ENCODE results near the gene ARHGAP32. TPM values are rescaled to one million over a fixed set of nuclear protein-coding genes. Genes with fewer than 3 reads are reported as not detected.

The ARHGAP32 gene
- total RNA-seq, 1 donor, result 20.1 TPM

GRCh38 chr11:128964463-128964930, 227.6 kb downstream of the ARHGAP32 start:
- no peak for DNase-seq (ENCODE audit: low read depth)
- no peak for TF ChIP-seq CTCF (IDR thresholded peaks at IDR 0.05; ENCODE audit: insufficient read depth, low read length)
- no peak overlapping the region for H3K4me3 ChIP-seq (ENCODE audit: low read depth, low read length)

- TF ChIP-seq CTCF (IDR thresholded peaks at IDR 0.05; ENCODE audit: insufficient read depth, low read length), result no peak
- no peak overlapping the region for H3K4me3 ChIP-seq (ENCODE audit: low read depth, low read length)
- DNase-seq (ENCODE audit: low read depth), result no peak
Observed at GRCh38 chr11:128963744-128964325, 228.3 kb downstream of the ARHGAP32 start.

- TF ChIP-seq CTCF (IDR thresholded peaks at IDR 0.05; ENCODE audit: insufficient read depth, low read length), result no peak
- no peak for DNase-seq (ENCODE audit: low read depth)
- H3K4me3 ChIP-seq (ENCODE audit: low read depth, low read length), result no peak overlapping the region
Observed at GRCh38 chr11:128962896-128963295, 229.2 kb downstream of the ARHGAP32 start.

- no peak overlapping the region for H3K4me3 ChIP-seq (ENCODE audit: low read depth, low read length)
- no peak for TF ChIP-seq CTCF (IDR thresholded peaks at IDR 0.05; ENCODE audit: insufficient read depth, low read length)
- DNase-seq (ENCODE audit: low read depth), result no peak
Observed at GRCh38 chr11:128961645-128962044, 230.5 kb downstream of the ARHGAP32 start.

GRCh38 chr11:128957202-128957482, 235.0 kb downstream of the ARHGAP32 start:
- no peak overlapping the region for H3K4me3 ChIP-seq (ENCODE audit: low read depth, low read length)
- no peak for DNase-seq (ENCODE audit: low read depth)
- TF ChIP-seq CTCF (IDR thresholded peaks at IDR 0.05; ENCODE audit: insufficient read depth, low read length), result no peak

- peak; percentile 83 for DNase-seq (ENCODE audit: low read depth)
- peak; percentile 74 for TF ChIP-seq CTCF (IDR thresholded peaks at IDR 0.05; ENCODE audit: insufficient read depth, low read length)
- no peak overlapping the region for H3K4me3 ChIP-seq (ENCODE audit: low read depth, low read length)
Observed at GRCh38 chr11:128956401-128957201, 235.5 kb downstream of the ARHGAP32 start.
